ENCODE measurements around the gene ZDHHC11B.
"Not testable (repeated sequence)": the region's sequence is repeated elsewhere in the genome, so short reads cannot be mapped to it uniquely, and the experiment has no call there.

The ZDHHC11B gene

GRCh38 chr5:757346-757930, 27.1 kb downstream of the ZDHHC11B start:
- no peak overlapping the region for H3K4me3 ChIP-seq (ENCODE audit: low read length)
- no peak for TF ChIP-seq CTCF (conservative IDR thresholded peaks at IDR 0.05; ENCODE audit: low read depth, low read length)
- DNase-seq (ENCODE audit: low read depth): no peak

- DNase-seq (ENCODE audit: low read depth): no peak
- TF ChIP-seq CTCF (conservative IDR thresholded peaks at IDR 0.05; ENCODE audit: low read depth, low read length): no peak
- no peak overlapping the region for H3K4me3 ChIP-seq (ENCODE audit: low read length)
Observed at GRCh38 chr5:756865-757345, 27.6 kb downstream of the ZDHHC11B start.

- TF ChIP-seq CTCF (conservative IDR thresholded peaks at IDR 0.05; ENCODE audit: low read depth, low read length): no peak
- DNase-seq (ENCODE audit: low read depth): no peak
- no peak overlapping the region for H3K4me3 ChIP-seq (ENCODE audit: low read length)
Observed at GRCh38 chr5:756171-756570, 28.4 kb downstream of the ZDHHC11B start.

- not testable (repeated sequence) for H3K4me3 ChIP-seq (ENCODE audit: low read length); DNase-seq (ENCODE audit: low read depth)
Observed at GRCh38 chr5:754143-754632, 30.3 kb downstream of the ZDHHC11B start.

- not testable (repeated sequence) for DNase-seq (ENCODE audit: low read depth); H3K4me3 ChIP-seq (ENCODE audit: low read length)
Observed at GRCh38 chr5:753567-754142, 30.9 kb downstream of the ZDHHC11B start.

- not testable (repeated sequence) for H3K4me3 ChIP-seq (ENCODE audit: low read length); DNase-seq (ENCODE audit: low read depth)
Observed at GRCh38 chr5:752532-753115, 31.9 kb downstream of the ZDHHC11B start.

GRCh38 chr5:751992-752391, 32.5 kb downstream of the ZDHHC11B start:
- not testable (repeated sequence) for DNase-seq (ENCODE audit: low read depth); H3K4me3 ChIP-seq (ENCODE audit: low read length)

- no peak for DNase-seq (ENCODE audit: low read depth)
- H3K4me3 ChIP-seq (ENCODE audit: low read length): no peak overlapping the region
- TF ChIP-seq CTCF (conservative IDR thresholded peaks at IDR 0.05; ENCODE audit: low read depth, low read length): no peak
Observed at GRCh38 chr5:751496-751895, 33.0 kb downstream of the ZDHHC11B start.

GRCh38 chr5:750226-750625, 34.3 kb downstream of the ZDHHC11B start:
- not testable (repeated sequence) for DNase-seq (ENCODE audit: low read depth); H3K4me3 ChIP-seq (ENCODE audit: low read length)

Measured in retinal pigment epithelial cell (primary cell).